Measurements from ENCODE around the gene RNF220.
"Not testable (repeated sequence)": the region's sequence is repeated elsewhere in the genome, so short reads cannot be mapped to it uniquely, and the experiment has no call there.

GRCh38 chr1:44699375-44699774, 294.3 kb downstream of the RNF220 start:
- not testable (repeated sequence) for TF ChIP-seq CTCF (IDR thresholded peaks at IDR 0.05 in 8 of 11, conservative IDR thresholded peaks at IDR 0.05 in 3 of 11); POLR2A (IDR thresholded peaks at IDR 0.05); POLR2AphosphoS5 (IDR thresholded peaks at IDR 0.05)

Measured in spleen (tissue), 7 donors.